ENCODE results near the gene CRACR2A. TPM values are rescaled to one million over a fixed set of nuclear protein-coding genes. Genes with fewer than 3 reads are reported as not detected.

CRACR2A gene
- total and polyA plus RNA-seq, 2 of the 8 experiments (the other 6 are each of a cell fraction or from before 2014, with no cell fraction given): 0.85 to 3.2 TPM

- no peaks in the 10 kb centered on the region for H3K9me3 ChIP-seq (ENCODE audit: insufficient read depth in 2 of 2, low read depth in 1 of 2, low read length in 1 of 2)
- no peak overlapping the region for H3K9ac ChIP-seq (replicated peaks in 1 of 4; ENCODE audit: extremely low read depth in 1 of 4, low read depth in 3 of 4, low read length in 3 of 4)
- no peaks in the 10 kb centered on the region for H3K23me2 ChIP-seq (ENCODE audit: low read depth, low read length)
- no peaks in the 10 kb centered on the region for H3K79me2 ChIP-seq (ENCODE audit: control insufficient read depth in 1 of 2, insufficient read depth in 2 of 2, low read length in 2 of 2)
- no peak overlapping the region for H3K23ac ChIP-seq (ENCODE audit: insufficient read length)
- H4K20me1 ChIP-seq (replicated peaks in 1 of 2; ENCODE audit: control insufficient read depth in 1 of 2, insufficient read depth in 2 of 2, low read length in 2 of 2): no peaks in the 10 kb centered on the region
- no peak overlapping the region; the same call in 1 of the 2 replicates for H2BK15ac ChIP-seq (ENCODE audit: low read length)
- no peak overlapping the region for H3K18ac ChIP-seq (ENCODE audit: extremely low read depth, low read length)
- CTCF ChIA-PET (ENCODE audit: partially characterized antibody): interaction anchor here (0.7 to 1.6 kb wide), 8 partner anchors 9 to 368 kb away, joined by 3 to 5 read pairs (median 3); partner anchors contain the start of gene CRACR2A
- H3K4me3 ChIP-seq (ENCODE audit: extremely low read depth in 1 of 4, insufficient read depth in 2 of 4, low read depth in 3 of 4, low read length in 4 of 4): no peak overlapping the region
- no peak overlapping the region for H2AFZ ChIP-seq (ENCODE audit: low read length)
- H2BK120ac ChIP-seq (replicated peaks; ENCODE audit: low read depth, low read length): no peak overlapping the region
- no peak overlapping the region for H3K56ac ChIP-seq (replicated peaks; ENCODE audit: insufficient read length, low read depth, low read length)
- no peak overlapping the region for H3K14ac ChIP-seq (ENCODE audit: insufficient read length)
- DNase-seq (ENCODE audit: low read depth in 1 of 2, low spot score in 2 of 2) (no peak), FAIRE-seq (no peak)
- H4K5ac ChIP-seq (ENCODE audit: insufficient read length, low read depth, low read length): no peak overlapping the region
- H3K36me3 ChIP-seq (ENCODE audit: control insufficient read depth in 2 of 4, insufficient read depth in 4 of 4, low read length in 3 of 4): no peaks in the 10 kb centered on the region
- no peak overlapping the region for H3K27ac ChIP-seq (ENCODE audit: low read depth, low read length)
- H2BK12ac ChIP-seq (ENCODE audit: low read depth, low read length): no peak overlapping the region
- 88% methylated on average over 6 of the region's 6 CpGs; no CpG with 5 or more reads in 1 of the 2 experiments for WGBS, 2 experiments (ENCODE audit: extremely low coverage in 1 of 2, insufficient coverage in 1 of 2, insufficient read length in 1 of 2, insufficient replicate concordance in 2 of 2, low coverage in 1 of 2, low lambda C conversion rate in 2 of 2, missing lambda C conversion rate in 1 of 2)
- no peak overlapping the region for H2BK20ac ChIP-seq (ENCODE audit: low read length)
- H3K4me1 ChIP-seq (replicated peaks in 1 of 4; ENCODE audit: control insufficient read depth in 3 of 4, insufficient read depth in 4 of 4, low read length in 3 of 4): no peaks in the 10 kb centered on the region
- H3K4me2 ChIP-seq (ENCODE audit: insufficient read depth in 1 of 2, low read depth in 2 of 2, low read length in 2 of 2): no peak overlapping the region
- H3K79me1 ChIP-seq (ENCODE audit: low read depth, low read length): no peaks in the 10 kb centered on the region
- H3K27me3 ChIP-seq (replicated peaks in 1 of 4; ENCODE audit: control insufficient read depth in 3 of 4, extremely low read depth in 1 of 4, insufficient read depth in 3 of 4, low read length in 3 of 4): no peaks in the 10 kb centered on the region
- POLR2A ChIA-PET (ENCODE audit: partially characterized antibody): no interaction called here
- no peak overlapping the region for H4K91ac ChIP-seq (replicated peaks; ENCODE audit: insufficient read length, low read length)
- H3K4ac ChIP-seq (replicated peaks; ENCODE audit: insufficient read length, low read depth, low read length): no peak overlapping the region
- no peak overlapping the region for H2AK5ac ChIP-seq (ENCODE audit: low read depth, low read length)
- H4K8ac ChIP-seq (ENCODE audit: extremely low read depth, insufficient read depth, low read length): no peak overlapping the region
- H2BK5ac ChIP-seq (ENCODE audit: low read depth, low read length): no peak overlapping the region
- no peak for TF ChIP-seq RXRA (IDR thresholded peaks at IDR 0.05; ENCODE audit: insufficient read depth, low read depth, low read length)
- TF ChIP-seq KDM1A (IDR thresholded peaks at IDR 0.05; ENCODE audit: borderline replicate concordance, low read length): no peak
- no peak for TF ChIP-seq JUND (IDR thresholded peaks at IDR 0.05; ENCODE audit: low read length)
- no peak for TF ChIP-seq RFX5 (IDR thresholded peaks at IDR 0.05; ENCODE audit: borderline replicate concordance, low read depth, low read length)
- no peak for TF ChIP-seq EZH2 (IDR thresholded peaks at IDR 0.05; ENCODE audit: low read depth, low read length, severe bottlenecking)
- no peak for TF ChIP-seq CTCF (IDR thresholded peaks at IDR 0.05; ENCODE audit: control extremely low read depth in 1 of 3, insufficient read depth in 1 of 3, low read depth in 1 of 3, low read length in 3 of 3)
- no peak for TF ChIP-seq SAP30 (IDR thresholded peaks at IDR 0.05; ENCODE audit: insufficient read depth, insufficient replicate concordance, low read length)
- no peak for TF ChIP-seq HDAC6 (IDR thresholded peaks at IDR 0.05; ENCODE audit: low read depth, low read length)
- no peak for TF ChIP-seq TAF7 (optimal IDR thresholded peaks at IDR 0.05; ENCODE audit: borderline replicate concordance, low read depth, low read length)
- TF ChIP-seq PHF8 (conservative IDR thresholded peaks at IDR 0.05; ENCODE audit: low read depth, low read length): no peak
- no peak for TF ChIP-seq CEBPB (IDR thresholded peaks at IDR 0.05; ENCODE audit: low read depth, low read length)
These were observed 9.1 kb downstream of the CRACR2A start for GRCh38 chr12:3743803-3744202.
